Dedifferentiated amniotic fluid mesenchymal stem cell (primary cell): ENCODE measurements around the gene XRCC5.
"Not testable (repeated sequence)": the region's sequence is repeated elsewhere in the genome, so short reads cannot be mapped to it uniquely, and the experiment has no call there.

ENCODE experiments used
- DNase-seq: peaks from one replicate; pipeline ENCODE4 v3.0.0-alpha.2; 2016; ENCODE audit errors: extremely low spot score

XRCC5 gene

DNA sequence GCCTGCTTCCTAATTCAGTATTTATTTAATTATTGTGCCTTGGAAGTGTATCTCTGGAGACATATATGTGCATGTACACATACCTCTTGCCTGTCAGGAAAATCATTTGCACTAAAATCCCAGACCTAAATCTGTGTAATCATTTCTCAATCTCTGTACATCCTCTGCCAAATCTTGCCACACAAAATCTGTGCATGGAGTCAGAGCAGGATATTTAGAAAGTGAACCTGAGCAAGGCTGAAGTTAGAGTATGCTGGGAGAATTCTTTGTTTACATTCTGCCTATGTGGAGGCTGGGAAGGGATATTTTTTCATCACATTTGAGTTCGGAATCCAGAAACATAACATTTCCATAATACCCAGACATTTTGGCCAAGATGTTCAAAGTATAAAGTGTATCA lies 9.3 kb downstream of the XRCC5 start:
- DNase-seq, result no peak

DNA sequence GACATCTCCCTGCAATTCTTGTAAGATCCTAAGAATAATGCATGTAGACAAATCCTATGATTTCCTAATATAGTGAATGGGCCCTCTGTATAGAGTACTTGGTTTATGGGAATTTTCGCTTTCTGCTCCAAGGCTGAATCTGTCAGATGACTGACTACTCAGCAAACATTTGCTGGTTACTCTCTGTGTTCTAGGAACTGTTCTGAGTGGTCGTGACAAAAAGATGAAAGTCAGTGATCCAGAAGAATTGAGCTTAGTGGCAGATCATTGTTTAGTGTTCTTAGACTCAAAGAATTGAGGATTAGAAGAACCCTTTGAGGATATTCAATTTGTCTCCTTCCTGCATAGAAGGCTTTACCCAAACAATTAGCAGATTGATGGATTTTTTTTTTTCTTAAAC lies 10.0 kb downstream of the XRCC5 start:
- DNase-seq, result no peak

DNA sequence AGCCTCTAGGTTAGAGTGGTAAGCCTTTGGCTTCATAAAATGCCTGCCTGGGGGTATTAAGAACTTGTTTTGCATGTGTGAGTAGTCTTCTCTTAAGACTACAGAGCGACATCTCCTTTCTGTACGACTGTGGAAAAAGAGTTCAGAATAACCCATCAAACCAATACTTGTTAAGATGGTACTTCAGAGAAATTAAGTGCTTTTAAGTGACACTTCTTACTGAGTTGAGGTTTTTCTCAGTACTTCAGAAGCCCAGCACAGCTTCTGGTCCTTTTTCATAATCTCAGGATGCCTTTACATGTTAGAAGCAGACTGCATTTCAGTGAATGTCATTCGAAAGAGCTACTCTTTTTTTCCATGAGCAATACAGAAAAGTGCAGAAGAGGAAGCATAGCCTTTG lies 10.8 kb downstream of the XRCC5 start:
- DNase-seq, result no peak

DNA sequence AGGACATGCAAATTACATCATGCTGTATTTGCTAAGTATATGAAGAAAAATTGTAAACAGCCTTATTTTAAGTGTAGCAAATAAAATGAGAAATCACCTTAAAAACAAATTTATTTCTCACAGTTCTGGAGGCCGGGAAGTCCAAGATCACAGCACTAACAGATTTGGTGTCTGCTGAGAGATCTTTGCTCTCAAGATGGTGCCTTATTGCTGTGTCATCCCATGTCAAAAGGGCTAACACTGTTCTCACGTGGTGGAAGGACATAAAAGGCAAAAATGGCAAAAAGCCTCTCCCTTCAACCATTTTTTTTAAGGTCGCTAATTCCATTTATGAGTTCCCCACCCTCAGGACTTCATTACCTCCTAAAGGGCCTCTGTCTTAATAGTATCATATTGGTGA lies 12.1 kb downstream of the XRCC5 start:
- no peak for DNase-seq

DNA sequence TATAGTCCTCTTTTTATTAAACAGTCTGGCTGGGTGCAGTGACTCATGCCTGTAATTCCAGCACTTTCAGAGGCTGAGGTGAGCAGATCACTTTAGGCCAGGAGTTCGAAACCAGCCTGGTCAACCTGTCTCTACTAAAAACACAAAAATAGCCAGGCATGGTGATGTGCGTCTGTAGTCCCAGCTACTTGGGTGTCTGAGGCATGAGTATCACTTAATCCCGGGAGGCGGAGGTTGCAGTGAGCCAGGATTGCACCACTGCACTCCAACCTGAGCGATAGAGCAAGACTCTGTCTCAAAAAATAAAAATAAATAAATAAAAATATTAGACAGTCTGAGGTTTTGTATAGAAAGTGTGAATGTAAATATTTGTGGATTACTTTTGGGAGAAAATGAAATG lies 17.8 kb downstream of the XRCC5 start:
- no peak for DNase-seq

DNA sequence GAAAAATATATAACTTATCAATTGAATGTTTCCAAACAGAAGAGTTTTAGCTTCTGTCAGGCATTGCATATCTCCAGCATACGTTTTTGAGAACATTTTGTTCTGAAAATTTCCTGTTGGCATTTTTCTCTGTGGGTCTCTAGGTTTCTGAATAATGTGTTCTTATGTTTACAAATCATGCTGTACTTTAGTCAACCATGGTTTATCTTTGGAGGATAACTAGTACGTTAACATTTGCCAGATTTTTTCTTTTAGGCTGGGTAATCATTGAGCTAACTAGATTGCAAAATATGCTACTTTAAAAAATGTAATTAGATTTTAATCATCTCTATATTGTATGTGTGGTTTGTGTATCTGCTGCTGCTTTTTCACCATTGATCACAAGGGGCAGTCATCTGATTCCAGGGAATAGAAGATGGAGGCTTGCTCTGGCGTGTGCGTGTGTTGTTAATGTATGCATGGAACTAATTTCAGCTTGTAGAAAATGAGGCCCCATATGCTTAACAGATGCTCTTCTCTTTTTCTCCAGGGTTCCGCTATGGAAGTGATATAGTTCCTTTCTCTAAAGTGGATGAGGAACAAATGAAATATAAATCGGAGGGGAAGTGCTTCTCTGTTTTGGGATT lies 21.3 kb downstream of the XRCC5 start:
- DNase-seq, result no peak

DNA sequence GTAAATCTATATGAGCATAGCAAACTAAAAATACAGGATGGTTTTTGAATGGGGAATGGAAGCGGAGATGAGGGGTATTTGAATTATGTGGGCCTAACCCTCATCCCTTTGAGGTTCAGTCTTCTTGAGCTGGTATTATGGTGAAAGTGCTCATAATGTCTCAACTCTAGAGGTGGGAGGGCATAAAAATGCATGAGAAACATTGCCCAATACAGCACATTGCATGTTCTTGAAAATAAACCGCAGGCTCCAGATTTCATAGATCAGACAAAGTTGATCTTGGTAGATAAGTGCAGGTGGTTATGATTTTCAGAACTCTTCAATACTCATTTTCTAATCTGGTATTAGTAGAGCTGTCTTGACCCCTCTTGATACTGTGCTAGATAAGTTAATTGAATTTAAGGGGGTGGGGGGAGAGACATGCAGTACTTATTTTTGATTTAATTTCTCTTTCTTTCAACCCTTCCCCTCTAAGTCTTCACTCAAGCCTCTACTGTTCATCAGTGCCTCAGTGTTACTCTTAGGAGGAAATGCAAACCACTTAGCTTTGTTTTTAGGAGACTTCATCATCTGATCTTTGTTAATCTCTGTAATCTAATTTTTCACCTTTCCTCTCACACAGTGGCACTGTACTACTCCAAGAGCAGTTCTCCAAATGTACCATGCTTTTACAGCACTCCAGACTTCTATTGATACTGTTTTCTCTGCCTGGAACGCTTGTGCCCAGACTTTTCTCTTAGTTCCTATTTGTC lies 22.2 kb downstream of the XRCC5 start:
- no peak for DNase-seq

DNA sequence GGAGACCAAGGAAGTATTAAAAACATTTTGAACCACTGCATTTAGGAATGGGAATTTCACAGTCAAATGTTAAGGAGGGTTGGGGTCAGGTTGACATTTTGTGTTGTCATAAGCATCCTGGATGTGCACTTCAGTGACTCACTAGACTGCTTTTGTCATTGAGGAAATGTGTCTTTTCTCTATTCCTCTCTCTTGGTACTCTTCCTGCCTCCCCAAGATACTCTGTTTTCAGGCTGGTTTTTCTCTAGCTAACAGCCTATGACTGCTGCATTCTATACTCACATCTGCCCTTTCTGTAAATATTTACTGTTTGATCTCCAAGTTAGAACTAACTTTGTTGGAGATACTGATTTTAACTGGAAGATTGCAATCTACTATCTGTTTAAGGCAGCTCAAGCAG lies 23.4 kb downstream of the XRCC5 start:
- no peak for DNase-seq

DNA sequence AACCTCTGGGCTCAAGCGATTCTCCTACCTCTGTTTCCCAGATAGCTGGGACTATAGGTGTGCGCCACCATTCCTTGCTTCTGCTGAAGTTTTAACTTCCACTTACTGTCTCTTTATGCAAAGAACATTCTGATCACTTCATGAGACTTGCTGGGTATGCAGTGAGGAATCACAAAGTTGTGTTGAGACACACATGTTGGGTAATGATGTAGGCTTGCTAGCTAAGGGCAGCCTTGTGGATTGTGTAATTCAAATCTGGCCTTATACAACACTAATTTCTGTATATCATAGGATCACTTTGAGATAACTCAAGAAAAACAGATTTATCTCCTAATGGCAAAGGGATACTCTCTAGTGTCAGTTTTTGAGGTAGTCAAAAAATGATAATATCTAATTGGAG lies 24.2 kb downstream of the XRCC5 start:
- no peak for DNase-seq

DNA sequence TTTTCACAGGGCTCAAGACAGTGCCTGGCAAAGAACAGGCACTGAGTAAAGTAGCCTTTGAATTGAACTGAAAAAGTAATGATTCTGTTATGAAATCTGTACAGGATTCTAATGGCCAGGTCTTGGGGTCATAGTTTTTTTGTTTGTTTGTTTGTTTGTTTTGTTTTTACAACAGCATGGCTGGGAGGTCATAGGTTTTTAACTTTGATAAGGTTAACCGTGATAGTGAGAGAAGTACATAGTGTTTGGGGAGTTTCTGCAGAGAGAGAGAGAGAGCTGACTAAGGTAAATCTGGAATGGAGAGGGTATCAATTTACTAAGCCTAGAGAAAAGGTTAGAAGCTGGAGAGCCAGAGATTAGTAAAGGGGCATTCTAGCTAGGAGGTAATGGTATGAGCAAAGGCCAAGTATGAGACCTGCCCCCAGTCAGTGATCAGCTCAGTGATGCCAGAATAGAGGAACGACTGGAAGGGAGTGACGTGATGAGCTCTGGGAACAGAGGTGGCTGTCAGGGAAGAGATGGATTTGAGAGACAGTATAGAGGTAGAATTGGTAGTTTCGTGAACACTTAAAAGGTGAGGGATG lies 25.9 kb downstream of the XRCC5 start:
- DNase-seq, result no peak

DNA sequence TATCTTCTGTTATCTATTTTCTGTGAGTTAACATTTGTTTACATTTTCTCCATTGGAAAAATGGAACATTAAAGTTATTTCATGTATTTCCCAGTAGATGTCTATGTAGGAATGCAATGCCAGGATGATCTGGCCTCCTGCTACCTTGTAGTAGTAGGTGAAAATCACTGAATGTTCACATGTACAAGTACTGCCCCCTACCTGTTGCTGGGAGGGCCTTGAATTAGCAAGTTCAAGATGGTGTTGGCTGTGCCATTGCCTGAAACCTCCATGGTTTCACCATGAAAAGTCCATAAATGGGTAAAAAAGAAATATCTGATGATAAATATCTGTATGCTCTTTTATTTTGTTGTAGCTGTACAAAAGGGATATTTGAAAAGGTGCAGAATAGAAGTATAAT lies 30.7 kb downstream of the XRCC5 start:
- DNase-seq, result no peak

DNA sequence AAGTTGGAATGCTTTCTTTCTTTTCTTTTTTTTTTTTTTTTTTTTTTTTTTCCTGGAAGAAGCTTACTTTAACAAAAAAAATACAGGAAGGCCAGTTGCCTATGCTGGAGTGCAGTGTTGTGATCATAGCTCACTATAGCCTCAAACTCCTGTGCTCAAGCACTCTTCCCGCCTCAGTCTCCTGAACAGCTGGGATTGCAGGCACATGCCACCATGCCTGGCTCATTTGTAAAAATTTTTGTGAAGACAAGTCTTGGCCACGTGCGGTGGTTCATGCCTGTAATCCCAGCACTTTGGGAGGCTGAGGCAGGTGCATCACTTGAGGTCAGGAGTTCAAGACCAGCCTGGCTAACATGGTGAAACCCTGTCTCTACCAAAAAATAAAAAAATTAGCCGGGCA lies 32.4 kb downstream of the XRCC5 start:
- not testable (repeated sequence) for DNase-seq

DNA sequence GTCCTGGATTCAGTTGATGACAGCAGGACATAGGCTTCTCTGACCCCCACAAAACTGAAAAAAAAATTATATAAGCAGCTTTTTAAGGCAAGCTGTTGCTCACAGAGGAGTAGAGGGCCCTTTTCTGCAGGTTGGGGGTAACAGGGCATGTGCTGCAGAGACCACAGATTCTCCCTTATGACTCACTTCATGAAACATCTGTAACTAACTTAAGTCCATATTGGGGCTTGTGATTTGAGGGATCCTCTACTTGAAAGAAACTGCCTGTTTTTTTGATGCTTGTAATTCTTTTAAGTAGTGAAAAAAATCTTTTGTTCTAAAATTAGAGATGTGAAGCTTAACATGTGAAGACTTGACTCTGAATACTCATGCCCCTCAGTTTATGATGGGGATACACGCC lies 33.4 kb downstream of the XRCC5 start:
- peak; percentile 38 for DNase-seq

DNA sequence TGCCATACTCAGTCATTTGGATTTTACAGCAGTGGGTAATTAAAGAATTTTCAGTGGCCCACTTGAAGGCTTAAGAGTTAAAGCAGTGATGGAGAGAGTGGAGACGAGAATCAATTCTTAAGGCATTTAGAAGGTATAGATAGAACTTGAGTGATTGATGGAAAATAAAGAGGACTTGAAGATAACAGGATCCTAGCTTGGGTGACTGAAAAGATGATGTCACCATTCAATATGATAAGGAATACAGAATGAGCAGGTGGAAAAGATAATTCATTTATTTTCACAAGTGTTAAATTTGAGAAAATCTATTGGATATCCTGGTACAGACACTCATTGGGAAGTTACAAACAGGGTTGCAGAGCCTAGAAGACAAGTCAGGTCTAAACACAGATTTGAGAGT lies 35.2 kb downstream of the XRCC5 start:
- no peak for DNase-seq

DNA sequence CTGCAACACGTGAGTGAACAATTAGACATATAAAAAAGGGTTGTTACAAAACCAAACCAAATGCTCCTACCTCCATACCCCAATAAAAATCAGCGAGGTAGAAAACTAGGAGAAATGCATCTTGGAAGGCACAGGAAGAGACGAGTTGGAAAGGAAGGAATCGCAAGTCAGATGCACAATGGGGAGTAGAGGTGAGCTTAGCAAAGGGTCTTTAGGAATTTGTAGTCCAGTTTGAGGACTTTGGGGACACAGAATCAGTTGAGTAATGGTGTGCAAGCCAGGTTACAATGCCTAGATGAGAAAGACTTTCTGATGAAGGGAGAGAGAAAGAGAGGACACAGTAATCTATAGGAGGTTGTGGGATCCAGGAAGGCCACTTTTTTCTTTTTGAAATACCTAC lies 35.7 kb downstream of the XRCC5 start:
- no peak for DNase-seq

DNA sequence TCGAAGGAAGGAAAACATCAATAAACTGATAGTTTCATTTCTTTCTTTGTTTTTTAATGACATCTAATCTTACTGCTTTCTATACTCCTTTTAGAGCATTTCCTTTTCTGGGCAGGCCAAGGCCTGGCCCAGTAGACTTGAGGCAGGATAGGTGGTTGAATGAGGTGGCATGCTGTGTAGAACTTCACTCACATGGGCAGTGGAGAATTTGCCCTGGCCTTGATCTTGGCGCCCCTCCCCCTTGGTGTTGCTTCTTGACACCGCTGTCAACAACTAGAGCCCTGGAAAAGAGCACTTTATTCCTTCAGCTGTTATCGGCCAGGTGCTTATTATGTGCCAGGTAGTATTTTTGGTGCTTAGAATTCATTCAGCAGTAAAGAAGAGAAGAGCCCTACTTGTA lies 37.4 kb downstream of the XRCC5 start:
- DNase-seq, result no peak

DNA sequence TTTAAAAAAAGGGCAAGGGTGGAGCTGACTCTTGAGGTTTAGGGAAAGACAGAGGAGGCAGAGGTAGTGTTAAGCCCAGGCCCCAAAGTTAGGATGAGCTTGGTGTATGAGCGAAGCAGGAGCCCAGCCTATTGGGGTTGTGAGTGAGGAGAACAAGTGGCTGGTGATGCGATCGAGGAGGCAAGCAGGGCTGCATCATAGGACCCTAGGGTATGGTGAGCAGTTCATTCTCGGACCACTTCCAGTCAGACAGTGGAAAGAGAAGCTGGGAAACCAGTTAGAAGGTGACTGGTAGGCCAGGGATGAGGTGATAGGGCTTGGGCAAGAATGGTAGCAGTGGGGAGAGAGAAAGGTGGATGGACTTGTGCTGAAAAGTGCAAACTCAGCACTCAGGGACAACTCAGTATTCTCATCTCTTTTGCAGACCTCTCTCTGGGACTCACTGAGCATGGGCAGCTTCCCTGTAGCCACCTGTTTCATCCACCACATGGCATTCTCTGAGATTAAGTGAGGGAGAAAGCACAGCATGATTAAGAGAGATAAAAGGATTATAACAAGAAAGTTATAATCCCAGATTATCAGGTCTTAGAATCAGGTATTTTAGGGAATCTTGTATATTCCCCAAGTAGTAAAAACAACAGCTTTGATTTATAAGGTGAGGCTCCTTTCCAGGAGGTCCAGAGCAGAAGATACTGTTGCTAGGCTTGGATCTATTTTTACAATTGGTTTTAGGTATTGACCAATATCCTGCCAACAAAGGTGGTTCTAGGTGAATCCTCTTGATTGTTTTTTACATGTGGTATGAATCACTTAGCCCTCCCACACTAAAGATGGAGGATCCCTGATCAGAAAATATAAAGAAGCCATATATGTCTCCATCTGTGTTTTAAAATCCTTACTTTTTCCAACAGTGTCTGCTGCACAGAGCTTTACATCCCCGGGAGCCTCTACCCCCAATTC lies 38.3 kb downstream of the XRCC5 start:
- no peak for DNase-seq

DNA sequence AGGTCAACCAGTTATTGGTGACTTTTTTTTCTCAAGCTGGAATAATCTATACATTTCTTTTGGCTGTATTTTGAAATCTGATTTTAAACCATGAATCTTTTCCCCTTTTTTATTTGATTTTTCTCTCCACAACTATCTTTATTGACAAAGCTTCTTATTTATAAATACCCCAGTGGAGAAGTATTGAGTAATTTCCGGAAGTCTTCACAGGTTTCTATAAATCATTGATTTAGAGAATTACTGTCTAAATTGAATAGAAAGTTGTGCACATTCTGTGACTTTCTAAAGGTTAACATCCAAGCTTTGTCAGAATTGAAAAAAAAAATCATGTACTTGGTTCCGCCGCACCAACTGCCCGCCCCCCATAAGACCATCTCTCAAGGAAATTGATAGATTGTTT lies 39.8 kb downstream of the XRCC5 start:
- DNase-seq, result no peak

DNA sequence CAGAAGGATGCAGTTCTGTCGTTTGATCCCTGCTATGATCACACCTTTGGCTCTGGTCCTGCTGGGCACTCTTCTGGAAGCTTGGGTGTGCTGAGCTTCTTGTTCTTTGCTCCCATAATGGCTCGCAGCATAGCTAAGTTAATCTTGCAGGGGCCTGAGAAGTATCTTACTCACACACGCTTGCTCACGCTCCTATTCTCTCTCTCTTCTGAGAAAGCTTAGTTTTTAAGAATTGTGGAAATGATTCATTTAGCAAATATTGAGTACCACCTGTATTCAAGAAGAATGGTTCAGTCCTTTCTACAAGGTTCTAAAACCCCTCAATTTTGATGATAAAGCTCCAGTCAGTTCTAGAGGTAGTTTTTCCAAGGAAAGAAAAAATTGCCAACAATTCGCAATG lies 40.6 kb downstream of the XRCC5 start:
- no peak for DNase-seq

DNA sequence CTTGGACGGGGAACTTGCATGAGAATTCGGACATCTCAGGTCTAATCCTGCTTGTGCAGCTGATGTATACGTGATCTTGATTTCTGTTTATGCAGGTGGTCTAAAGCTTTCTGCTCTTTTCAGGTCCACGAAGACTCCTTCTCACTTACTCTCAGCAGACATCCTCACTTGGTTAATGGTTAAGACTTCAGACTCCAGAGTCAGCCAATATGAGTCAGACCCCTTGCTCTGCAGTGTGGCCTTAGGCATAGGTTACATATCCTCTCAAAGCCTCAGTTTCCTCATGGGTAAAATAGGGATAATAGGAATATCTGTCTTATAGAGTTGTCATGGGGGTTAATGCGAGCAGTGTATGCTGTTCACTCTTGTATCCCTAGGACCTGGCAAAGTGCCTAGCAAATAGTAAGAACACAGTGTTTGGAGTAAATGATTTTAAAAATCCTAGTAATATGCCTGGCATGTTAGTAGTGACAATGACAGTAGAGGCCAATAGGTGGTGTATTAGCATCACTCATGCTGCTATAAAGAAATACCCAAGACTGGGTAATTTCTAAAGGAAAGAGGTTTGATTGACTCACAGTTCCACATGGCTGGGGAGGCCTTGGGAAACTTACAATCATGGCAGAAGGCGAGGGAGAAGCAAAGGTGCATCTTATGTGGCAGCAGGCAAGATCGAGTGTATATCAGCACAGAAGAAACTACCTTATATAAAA lies 42.3 kb downstream of the XRCC5 start:
- DNase-seq, result no peak

DNA sequence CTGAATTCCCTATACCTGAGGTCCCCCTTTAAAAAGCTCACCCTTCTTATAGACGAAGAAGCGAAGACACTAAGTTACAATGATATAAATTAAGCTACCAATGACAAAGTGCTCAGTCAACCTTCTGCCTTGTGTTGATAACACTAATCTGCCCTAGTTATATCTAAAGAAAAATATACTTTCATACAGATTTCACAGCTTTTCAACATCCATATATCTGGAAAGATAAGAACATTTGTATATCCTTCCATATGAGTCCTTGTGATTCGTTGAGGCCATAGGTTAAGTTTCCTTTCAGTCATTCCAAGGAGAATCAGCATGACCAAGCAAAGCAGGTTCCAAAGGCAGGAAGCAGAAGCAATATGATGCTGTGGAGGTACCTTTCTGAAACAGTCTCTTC lies 46.8 kb downstream of the XRCC5 start:
- DNase-seq, result no peak

DNA sequence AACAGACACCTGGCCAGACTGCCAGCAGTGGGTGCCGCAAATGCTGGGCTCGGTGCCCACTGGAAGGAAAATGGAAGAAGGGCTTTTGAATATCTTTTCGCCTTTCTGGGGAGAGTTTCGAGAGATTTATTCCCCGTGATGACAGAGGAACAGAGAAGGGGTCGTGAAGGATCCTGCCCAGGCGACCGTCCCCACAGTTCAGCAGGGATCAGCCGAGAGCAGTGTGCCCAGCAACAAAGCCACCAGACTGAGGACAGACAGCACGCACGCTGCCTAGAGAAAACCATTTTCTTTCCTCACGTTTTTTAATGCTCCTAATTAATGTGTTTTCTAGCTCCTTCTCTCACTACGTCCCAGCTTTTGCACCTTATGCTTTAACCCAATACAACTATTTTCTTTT lies 47.7 kb downstream of the XRCC5 start:
- no peak for DNase-seq
